K562 (cell line): ENCODE measurements around the gene TEX54. TPM values are rescaled to one million over a fixed set of nuclear protein-coding genes. Genes with fewer than 3 reads are reported as not detected.

Experiments
- CBFB ChIP-seq: sonication (generic); formaldehyde crosslinking; IDR thresholded peaks from 2 replicates; pipeline ENCODE4 v1.4.0; 2020; ENCODE audit warnings: mild to moderate bottlenecking, missing genetic modification reagents
- GTF2A2 ChIP-seq: IDR thresholded peaks from 2 replicates; pipeline ENCODE4 v1.6.1; 2016; ENCODE audit warnings: mild to moderate bottlenecking, missing genetic modification characterization, missing compliant biosample characterization
- GTF2F1 ChIP-seq: IDR thresholded peaks from 2 replicates; pipeline ENCODE4 v1.6.1; 2011; ENCODE audit warnings: low read depth, low read length, improper control_type of control experiment
- HNRNPLL ChIP-seq: fragments of 200-400 bp; formaldehyde crosslinking; IDR thresholded peaks from 2 replicates; pipeline ENCODE4 v1.6.1; 2017; ENCODE audit warnings: low read length, low read depth, mild to moderate bottlenecking; ENCODE audit not compliant: poor library complexity, severe bottlenecking
- KDM5B ChIP-seq: fragments of 200-600 bp; sonication (generic); IDR thresholded peaks from 2 replicates; pipeline ENCODE4 v1.6.1; 2012; ENCODE audit warnings: low read depth, mild to moderate bottlenecking, moderate library complexity, low read length, control low read depth, inconsistent platforms; ENCODE audit not compliant: insufficient replicate concordance
- KLF16 ChIP-seq: IDR thresholded peaks from 2 replicates; pipeline ENCODE4 v1.6.1; 2016; ENCODE audit warnings: antibody characterized with exemption
- MED1 ChIP-seq: sonication (generic); formaldehyde crosslinking; IDR thresholded peaks from 2 replicates; pipeline ENCODE4 v1.8.1; 2023; ENCODE audit warnings: missing genetic modification reagents, borderline replicate concordance
- NONO ChIP-seq, 2 experiments: fragments of 200-400 bp in 1 of 2; fragments of 450-650 bp in 1 of 2; formaldehyde crosslinking in 1 of 2; IDR thresholded peaks; 2 replicates each; pipeline ENCODE4 v1.6.1; 2017; ENCODE audit warnings: low read depth in 2 of 2, mild to moderate bottlenecking in 2 of 2, moderate library complexity in 2 of 2, low read length in 1 of 2
- POLR2B ChIP-seq: fragments of 450-650 bp; IDR thresholded peaks from 2 replicates; pipeline ENCODE4 v1.6.1; 2018; ENCODE audit warnings: low read depth; ENCODE audit not compliant: partially characterized antibody
- RBM17 ChIP-seq: fragments of 200-400 bp; formaldehyde crosslinking; IDR thresholded peaks from 2 replicates; pipeline ENCODE4 v1.6.1; 2017; ENCODE audit warnings: low read depth, mild to moderate bottlenecking, low read length, borderline replicate concordance
- RFX7 ChIP-seq: fragments of 250-450 bp; sonication (Bioruptor Pico); IDR thresholded peaks from 2 replicates; pipeline ENCODE4 v1.5.1; 2021; ENCODE audit warnings: mild to moderate bottlenecking
- SNRNP70 ChIP-seq: fragments of 200-400 bp; formaldehyde crosslinking; optimal IDR thresholded peaks from 2 replicates; pipeline ENCODE3; 2017; ENCODE audit warnings: low read depth, low read length
- SRSF7 ChIP-seq: fragments of 200-400 bp; formaldehyde crosslinking; optimal IDR thresholded peaks from 2 replicates; pipeline ENCODE3; 2017; ENCODE audit warnings: mild to moderate bottlenecking, low read depth, low read length
- ZBTB17 ChIP-seq: fragments of 450-650 bp; formaldehyde crosslinking; IDR thresholded peaks from 2 replicates; pipeline ENCODE4 v1.4.0; 2020; ENCODE audit warnings: mild to moderate bottlenecking
- ZNF133 ChIP-seq: fragments of 250-450 bp; sonication (Bioruptor Pico); IDR thresholded peaks from 2 replicates; pipeline ENCODE4 v1.4.0; 2020; ENCODE audit warnings: mild to moderate bottlenecking
- polyA plus RNA-seq, 8 experiments: library from polyadenylated mRNA; depleted of rRNA in 4 of 8; stranded (reverse) in 5 of 8; unstranded in 3 of 8; fragments of >200 nt; fragmentation: Nextera tagmentation in 2 of 8; fragmentation: Illumina TruSeq in 1 of 8; extraction: Ambion mirVana in 2 of 8; extraction: Trizol in 1 of 8; gene quantifications; 2 replicates each; pipeline versions ENCODE4 v1.2.1 to v1.2.3, GENCODE V29; 2011 to 2014; ENCODE audit warnings: inconsistent platforms in 1 of 8, missing spikeins in 1 of 8
- total RNA-seq, 7 experiments: library from RNA; depleted of rRNA in 6 of 7; stranded (reverse); fragments of >200 nt in 6 of 7; fragmentation: Illumina TruSeq in 2 of 7; extraction: Trizol in 2 of 7; gene quantifications; 2 replicates each; pipeline versions ENCODE4 v1.2.1 to v1.2.3, GENCODE V29; 2011 to 2021; ENCODE audit warnings: low replicate concordance in 1 of 7
- TF ChIP-seq, protein P1 (sequence below): fragments of 250-450 bp; sonication (Bioruptor Pico); IDR thresholded peaks from 2 replicates; pipeline ENCODE4 v1.8.0; 2021; ENCODE audit warnings: mild to moderate bottlenecking, moderate library complexity
- TF ChIP-seq, protein P2 (sequence below): fragments of 450-650 bp; IDR thresholded peaks from 2 replicates; pipeline ENCODE4 v1.6.1; 2016; ENCODE audit warnings: antibody characterized with exemption
- TF ChIP-seq, protein P3 (sequence below): fragments of 450-650 bp; IDR thresholded peaks from 2 replicates; pipeline ENCODE4 v1.6.1; 2017; ENCODE audit warnings: mild to moderate bottlenecking, moderate library complexity
- TF ChIP-seq, protein P4 (sequence below): sonication (generic); formaldehyde crosslinking; IDR thresholded peaks from 2 replicates; pipeline ENCODE4 v1.8.0; 2022; ENCODE audit warnings: mild to moderate bottlenecking, missing genetic modification reagents, borderline replicate concordance
- TF ChIP-seq, protein P5 (sequence below): fragments of 450-650 bp; conservative IDR thresholded peaks from 2 replicates; pipeline ENCODE4 v1.6.1; 2016; ENCODE audit warnings: missing genetic modification characterization, low read depth, mild to moderate bottlenecking, missing compliant biosample characterization, moderate library complexity

The TEX54 gene
- total and polyA plus RNA-seq, 9 of the 15 experiments (the other 6 are each of a cell fraction or from before 2014, with no cell fraction given) = not detected

DNA sequence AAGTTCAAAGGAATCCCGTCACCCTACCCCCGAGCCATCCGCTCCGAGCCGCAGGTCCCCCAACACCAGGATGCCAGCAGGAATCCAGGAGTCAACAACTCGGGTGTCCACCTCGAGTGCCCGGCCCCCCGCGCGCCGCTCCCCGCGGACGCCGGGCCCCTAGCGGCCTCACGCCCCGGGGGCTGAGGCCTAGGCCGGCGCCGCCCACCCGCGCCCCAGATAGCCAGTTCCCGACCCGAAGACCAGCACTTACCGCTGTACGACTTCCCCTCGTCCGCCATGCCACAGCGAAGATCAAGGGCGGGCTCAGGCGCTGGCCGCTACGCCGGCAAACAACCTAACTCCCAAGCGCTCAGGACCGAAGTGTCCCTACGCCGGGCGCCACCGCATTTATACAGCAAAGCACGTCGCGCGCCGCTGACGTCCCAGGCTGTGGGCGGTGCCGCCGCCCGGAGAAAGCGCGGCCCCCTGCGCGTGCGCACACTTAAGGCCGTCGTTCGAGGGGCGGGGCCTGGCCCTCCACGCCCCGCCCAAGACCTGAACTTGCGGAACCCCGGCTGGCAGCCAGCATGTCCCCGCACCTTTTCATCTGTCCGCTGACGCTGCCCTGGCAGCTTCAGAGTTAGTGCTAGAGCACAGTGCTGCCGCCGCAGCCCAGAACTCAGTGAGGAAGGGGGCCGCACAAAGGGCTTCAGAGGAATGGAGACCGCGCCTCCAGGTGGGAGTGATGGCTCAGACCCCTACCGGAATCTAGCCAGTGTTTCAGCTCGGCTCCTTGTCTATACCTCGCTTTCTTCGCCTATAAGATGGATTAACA lies 27.4 kb downstream of the TEX54 start, which contains the start of gene NXF1 (continued):
- TF ChIP-seq SNRNP70 (no peak), HNRNPLL (peak; percentile 81), MED1 (CRISPR knock-in tag) (0 out of 2 replicates have a peak, but pooled peaks have one; percentile 54), GTF2F1 (peak; percentile 98), GTF2A2 (tag) (peak; percentile 94), ZNF133 (no peak), SRSF7 (no peak), CBFB (CRISPR knock-in tag) (no peak), RBM17 (no peak), ZBTB17 (CRISPR knock-in tag) (peak; percentile 84), RFX7 (no peak), POLR2B (peak; percentile 99), NONO (IDR thresholded peaks at IDR 0.05; ENCODE audit: low read depth in 2 of 2, low read length in 1 of 2) (peak; percentile 58 to 99; a peak in 2 of 4 replicates), KDM5B (peak; percentile 100), KLF16 (no peak)
- TF ChIP-seq, protein P1, sequence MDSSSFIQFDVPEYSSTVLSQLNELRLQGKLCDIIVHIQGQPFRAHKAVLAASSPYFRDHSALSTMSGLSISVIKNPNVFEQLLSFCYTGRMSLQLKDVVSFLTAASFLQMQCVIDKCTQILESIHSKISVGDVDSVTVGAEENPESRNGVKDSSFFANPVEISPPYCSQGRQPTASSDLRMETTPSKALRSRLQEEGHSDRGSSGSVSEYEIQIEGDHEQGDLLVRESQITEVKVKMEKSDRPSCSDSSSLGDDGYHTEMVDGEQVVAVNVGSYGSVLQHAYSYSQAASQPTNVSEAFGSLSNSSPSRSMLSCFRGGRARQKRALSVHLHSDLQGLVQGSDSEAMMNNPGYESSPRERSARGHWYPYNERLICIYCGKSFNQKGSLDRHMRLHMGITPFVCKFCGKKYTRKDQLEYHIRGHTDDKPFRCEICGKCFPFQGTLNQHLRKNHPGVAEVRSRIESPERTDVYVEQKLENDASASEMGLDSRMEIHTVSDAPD (CRISPR knock-in tag) = no peak
- TF ChIP-seq, protein P2, sequence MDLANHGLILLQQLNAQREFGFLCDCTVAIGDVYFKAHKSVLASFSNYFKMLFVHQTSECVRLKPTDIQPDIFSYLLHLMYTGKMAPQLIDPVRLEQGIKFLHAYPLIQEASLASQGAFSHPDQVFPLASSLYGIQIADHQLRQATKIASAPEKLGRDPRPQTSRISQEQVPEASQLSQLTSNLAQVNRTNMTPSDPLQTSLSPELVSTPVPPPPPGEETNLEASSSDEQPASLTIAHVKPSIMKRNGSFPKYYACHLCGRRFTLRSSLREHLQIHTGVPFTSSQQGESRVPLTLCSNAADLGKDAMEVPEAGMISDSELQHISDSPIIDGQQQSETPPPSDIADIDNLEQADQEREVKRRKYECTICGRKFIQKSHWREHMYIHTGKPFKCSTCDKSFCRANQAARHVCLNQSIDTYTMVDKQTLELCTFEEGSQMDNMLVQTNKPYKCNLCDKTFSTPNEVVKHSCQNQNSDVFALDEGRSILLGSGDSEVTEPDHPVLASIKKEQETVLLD = peak; percentile 89
- TF ChIP-seq, protein P3, sequence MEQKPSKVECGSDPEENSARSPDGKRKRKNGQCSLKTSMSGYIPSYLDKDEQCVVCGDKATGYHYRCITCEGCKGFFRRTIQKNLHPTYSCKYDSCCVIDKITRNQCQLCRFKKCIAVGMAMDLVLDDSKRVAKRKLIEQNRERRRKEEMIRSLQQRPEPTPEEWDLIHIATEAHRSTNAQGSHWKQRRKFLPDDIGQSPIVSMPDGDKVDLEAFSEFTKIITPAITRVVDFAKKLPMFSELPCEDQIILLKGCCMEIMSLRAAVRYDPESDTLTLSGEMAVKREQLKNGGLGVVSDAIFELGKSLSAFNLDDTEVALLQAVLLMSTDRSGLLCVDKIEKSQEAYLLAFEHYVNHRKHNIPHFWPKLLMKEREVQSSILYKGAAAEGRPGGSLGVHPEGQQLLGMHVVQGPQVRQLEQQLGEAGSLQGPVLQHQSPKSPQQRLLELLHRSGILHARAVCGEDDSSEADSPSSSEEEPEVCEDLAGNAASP = no peak
- TF ChIP-seq, protein P4, sequence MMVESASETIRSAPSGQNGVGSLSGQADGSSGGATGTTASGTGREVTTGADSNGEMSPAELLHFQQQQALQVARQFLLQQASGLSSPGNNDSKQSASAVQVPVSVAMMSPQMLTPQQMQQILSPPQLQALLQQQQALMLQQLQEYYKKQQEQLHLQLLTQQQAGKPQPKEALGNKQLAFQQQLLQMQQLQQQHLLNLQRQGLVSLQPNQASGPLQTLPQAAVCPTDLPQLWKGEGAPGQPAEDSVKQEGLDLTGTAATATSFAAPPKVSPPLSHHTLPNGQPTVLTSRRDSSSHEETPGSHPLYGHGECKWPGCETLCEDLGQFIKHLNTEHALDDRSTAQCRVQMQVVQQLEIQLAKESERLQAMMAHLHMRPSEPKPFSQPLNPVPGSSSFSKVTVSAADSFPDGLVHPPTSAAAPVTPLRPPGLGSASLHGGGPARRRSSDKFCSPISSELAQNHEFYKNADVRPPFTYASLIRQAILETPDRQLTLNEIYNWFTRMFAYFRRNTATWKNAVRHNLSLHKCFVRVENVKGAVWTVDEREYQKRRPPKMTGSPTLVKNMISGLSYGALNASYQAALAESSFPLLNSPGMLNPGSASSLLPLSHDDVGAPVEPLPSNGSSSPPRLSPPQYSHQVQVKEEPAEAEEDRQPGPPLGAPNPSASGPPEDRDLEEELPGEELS (CRISPR knock-in tag) = peak; percentile 93; the same call in 1 of the 2 replicates
- TF ChIP-seq, protein P5, sequence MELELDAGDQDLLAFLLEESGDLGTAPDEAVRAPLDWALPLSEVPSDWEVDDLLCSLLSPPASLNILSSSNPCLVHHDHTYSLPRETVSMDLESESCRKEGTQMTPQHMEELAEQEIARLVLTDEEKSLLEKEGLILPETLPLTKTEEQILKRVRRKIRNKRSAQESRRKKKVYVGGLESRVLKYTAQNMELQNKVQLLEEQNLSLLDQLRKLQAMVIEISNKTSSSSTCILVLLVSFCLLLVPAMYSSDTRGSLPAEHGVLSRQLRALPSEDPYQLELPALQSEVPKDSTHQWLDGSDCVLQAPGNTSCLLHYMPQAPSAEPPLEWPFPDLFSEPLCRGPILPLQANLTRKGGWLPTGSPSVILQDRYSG (tag) = no peak
